Lower leg skin (tissue), 4 donors: ENCODE results near the gene C1orf21. TPM values are rescaled to one million over a fixed set of nuclear protein-coding genes. Genes with fewer than 3 reads are reported as not detected.

ENCODE experiments used
- DNase-seq, 2 donors: peaks; one replicate each; pipeline ENCODE4 v3.0.0-alpha.2; 2019; ENCODE audit warnings: low spot score in 2 of 2
- H3K4me3 ChIP-seq: fragments of 200-600 bp; sonication (generic); 2 replicates; pipeline ENCODE4 v1.5.1; 2017; ENCODE audit warnings: mild to moderate bottlenecking, low read depth; ENCODE audit not compliant: poor library complexity, severe bottlenecking
- CTCF ChIP-seq, 3 donors: fragments of 450-650 bp; IDR thresholded peaks; one replicate each; pipeline ENCODE4 v1.5.1; 2016; ENCODE audit warnings: antibody characterized with exemption in 3 of 3, mild to moderate bottlenecking in 3 of 3, moderate library complexity in 2 of 3
- POLR2A ChIP-seq, 2 donors: fragments of 450-650 bp; IDR thresholded peaks; one replicate each; pipeline ENCODE4 v1.6.1; 2016 to 2017; ENCODE audit warnings: antibody characterized with exemption in 2 of 2, mild to moderate bottlenecking in 1 of 2, moderate library complexity in 1 of 2
- WGBS, 2 donors: methylation state at CpG; one replicate each; pipeline ENCODE4 v1.1.5; 2018; 5-methylcytosine and 5-hydroxymethylcytosine counted together
- intact Hi-C: fragments of 100-400 bp; cut with DNase I; formaldehyde crosslinking; loops from one replicate; pipeline ENCODE4 v1.15.0; 2023; ENCODE audit warnings: low total_unique reads
- total RNA-seq, 4 donors: library from RNA; depleted of rRNA; stranded (reverse); fragments of >200 nt; gene quantifications; one replicate each; pipeline ENCODE4 v1.1.0, GENCODE V29; 2016

The C1orf21 gene
- total RNA-seq, 4 donors from 2014 or later: 37.6 to 79.4 (median 56.2) TPM

DNA sequence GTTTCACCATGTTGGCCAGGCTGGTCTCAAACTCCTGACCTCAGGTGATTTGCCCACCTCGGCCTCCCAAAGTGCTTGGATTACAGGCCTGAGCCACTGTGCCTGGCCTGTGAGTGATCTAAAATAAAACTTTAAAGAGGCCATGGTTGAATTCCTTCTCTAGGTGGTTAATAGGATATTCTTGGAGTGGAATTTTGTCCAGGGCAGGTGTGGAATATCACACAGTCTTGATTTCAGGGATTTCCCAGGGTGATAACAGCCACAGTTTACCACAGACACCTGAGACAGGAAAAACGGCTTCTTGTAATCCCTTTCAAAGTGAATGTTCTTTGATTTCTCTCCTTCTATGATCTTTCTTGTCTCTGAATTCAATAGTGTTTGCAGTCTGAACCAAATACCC is 32.1 kb upstream of the C1orf21 start:
- 90 to 98% methylated on average over 2 of the region's 2 CpGs for WGBS, 2 donors
- intact Hi-C loops: no loop called here

DNA sequence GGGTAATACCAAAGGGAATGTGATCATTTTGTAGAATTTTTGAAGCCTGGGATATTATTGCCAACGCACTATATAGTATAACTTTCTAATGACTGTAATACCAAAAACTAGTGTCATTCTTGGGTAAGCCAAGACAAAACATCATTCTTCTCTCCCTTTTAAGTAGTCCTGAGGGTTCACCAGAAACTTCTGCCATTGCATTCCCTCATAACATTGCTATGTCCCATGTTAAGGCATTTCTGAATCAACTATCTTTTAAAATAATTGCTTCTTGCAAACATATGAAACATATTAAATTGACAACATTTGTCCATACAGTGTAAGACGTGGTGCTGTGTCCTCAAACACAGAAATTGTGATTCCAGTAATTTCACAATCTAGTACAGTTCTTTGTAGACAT is 29.9 kb upstream of the C1orf21 start:
- TF ChIP-seq CTCF (IDR thresholded peaks at IDR 0.05): no peak
- no peak for TF ChIP-seq POLR2A (IDR thresholded peaks at IDR 0.05)
- intact Hi-C loops: no loop called here
- H3K4me3 ChIP-seq: no peak overlapping the region
- DNase-seq: no peak
- 73 to 82% methylated on average over 2 of the region's 2 CpGs for WGBS, 2 donors

More for the DNA sequence above, 32.1 kb upstream of the C1orf21 start:
- no peak overlapping the region for H3K4me3 ChIP-seq
- DNase-seq: no peak
- TF ChIP-seq CTCF (IDR thresholded peaks at IDR 0.05): no peak
- no peak for TF ChIP-seq POLR2A (IDR thresholded peaks at IDR 0.05)

GRCh38 chr1:184358256-184358655 is 28.6 kb upstream of the C1orf21 start:
- TF ChIP-seq CTCF (IDR thresholded peaks at IDR 0.05) (no peak), POLR2A (IDR thresholded peaks at IDR 0.05) (no peak)
- intact Hi-C loops: no loop called here
- no peak for DNase-seq
- H3K4me3 ChIP-seq: no peak overlapping the region
- 97 to 100% methylated on average over 1 of the region's 1 CpG for WGBS, 2 donors

DNA sequence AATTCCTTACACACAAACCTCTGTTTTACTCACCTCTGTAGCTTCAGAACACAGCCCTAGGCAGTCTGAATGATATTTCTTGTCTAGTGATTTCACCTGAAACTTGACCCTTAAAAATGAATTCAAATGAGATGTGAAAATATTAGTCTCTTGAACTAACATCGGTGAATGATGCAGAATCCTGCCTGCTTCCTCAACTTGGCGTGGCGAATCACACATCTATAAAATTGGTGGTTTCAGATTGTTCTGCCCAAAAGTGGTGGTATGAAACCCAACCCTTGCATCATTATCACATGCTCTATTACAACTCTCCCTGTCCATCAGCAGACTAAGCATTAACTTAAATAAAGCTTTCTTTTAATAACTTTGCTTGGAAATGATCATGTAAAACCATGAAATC is 26.9 kb upstream of the C1orf21 start:
- intact Hi-C loops: no loop called here
- H3K4me3 ChIP-seq: no peak overlapping the region

GRCh38 chr1:184362876-184363275 is 24.0 kb upstream of the C1orf21 start:
- DNase-seq: no peak
- WGBS, 2 donors: 94 to 96% methylated on average over 1 of the region's 1 CpG
- intact Hi-C loops: no loop called here
- no peak for TF ChIP-seq CTCF (IDR thresholded peaks at IDR 0.05)
- TF ChIP-seq POLR2A (IDR thresholded peaks at IDR 0.05): no peak
- no peak overlapping the region for H3K4me3 ChIP-seq

More for the DNA sequence above, 26.9 kb upstream of the C1orf21 start:
- TF ChIP-seq POLR2A (IDR thresholded peaks at IDR 0.05) (no peak), CTCF (IDR thresholded peaks at IDR 0.05) (no peak)
- 68 to 85% methylated on average over 3 of the region's 3 CpGs for WGBS, 2 donors
- DNase-seq: no peak

- no peak overlapping the region for H3K4me3 ChIP-seq
- TF ChIP-seq CTCF (IDR thresholded peaks at IDR 0.05) (no peak), POLR2A (IDR thresholded peaks at IDR 0.05) (no peak)
- intact Hi-C loops: no loop called here
- 93 to 97% methylated on average over 2 of the region's 2 CpGs for WGBS, 2 donors
- no peak for DNase-seq
Measured at GRCh38 chr1:184365699-184366098, 21.1 kb upstream of the C1orf21 start.
